Panc1 (cell line): ENCODE results near the gene MRFAP1L1.

ENCODE experiments used
- POLR2AphosphoS5 ChIP-seq: IDR thresholded peaks from 2 replicates; pipeline ENCODE4 v1.6.1; 2012; ENCODE audit warnings: mild to moderate bottlenecking, low read depth, low read length, moderate library complexity
- SIN3A ChIP-seq: IDR thresholded peaks from 2 replicates; pipeline ENCODE4 v1.6.1; 2012; ENCODE audit warnings: low read depth, mild to moderate bottlenecking, low read length, moderate library complexity, borderline replicate concordance; ENCODE audit not compliant: insufficient read depth
- TCF7L2 ChIP-seq: IDR thresholded peaks from 2 replicates; pipeline ENCODE4 v1.6.1; 2011; ENCODE audit warnings: mild to moderate bottlenecking, low read depth, low read length, inconsistent platforms
- TF ChIP-seq, protein P1 (sequence below): fragments of 450-650 bp; IDR thresholded peaks from 2 replicates; pipeline ENCODE4 v1.5.1; 2017; ENCODE audit warnings: mild to moderate bottlenecking
- TF ChIP-seq, protein P2 (sequence below), 2 experiments: IDR thresholded peaks; 2 replicates each; pipeline ENCODE4 v1.6.1; 2011 to 2012; ENCODE audit warnings: low read depth in 2 of 2, control low read depth in 1 of 2, low read length in 1 of 2, mild to moderate bottlenecking in 1 of 2, moderate library complexity in 1 of 2; ENCODE audit not compliant: insufficient read depth in 1 of 2

- TF ChIP-seq, protein P1, sequence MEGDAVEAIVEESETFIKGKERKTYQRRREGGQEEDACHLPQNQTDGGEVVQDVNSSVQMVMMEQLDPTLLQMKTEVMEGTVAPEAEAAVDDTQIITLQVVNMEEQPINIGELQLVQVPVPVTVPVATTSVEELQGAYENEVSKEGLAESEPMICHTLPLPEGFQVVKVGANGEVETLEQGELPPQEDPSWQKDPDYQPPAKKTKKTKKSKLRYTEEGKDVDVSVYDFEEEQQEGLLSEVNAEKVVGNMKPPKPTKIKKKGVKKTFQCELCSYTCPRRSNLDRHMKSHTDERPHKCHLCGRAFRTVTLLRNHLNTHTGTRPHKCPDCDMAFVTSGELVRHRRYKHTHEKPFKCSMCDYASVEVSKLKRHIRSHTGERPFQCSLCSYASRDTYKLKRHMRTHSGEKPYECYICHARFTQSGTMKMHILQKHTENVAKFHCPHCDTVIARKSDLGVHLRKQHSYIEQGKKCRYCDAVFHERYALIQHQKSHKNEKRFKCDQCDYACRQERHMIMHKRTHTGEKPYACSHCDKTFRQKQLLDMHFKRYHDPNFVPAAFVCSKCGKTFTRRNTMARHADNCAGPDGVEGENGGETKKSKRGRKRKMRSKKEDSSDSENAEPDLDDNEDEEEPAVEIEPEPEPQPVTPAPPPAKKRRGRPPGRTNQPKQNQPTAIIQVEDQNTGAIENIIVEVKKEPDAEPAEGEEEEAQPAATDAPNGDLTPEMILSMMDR: no peak
- TF ChIP-seq POLR2AphosphoS5: no peak
- TF ChIP-seq, protein P2, sequence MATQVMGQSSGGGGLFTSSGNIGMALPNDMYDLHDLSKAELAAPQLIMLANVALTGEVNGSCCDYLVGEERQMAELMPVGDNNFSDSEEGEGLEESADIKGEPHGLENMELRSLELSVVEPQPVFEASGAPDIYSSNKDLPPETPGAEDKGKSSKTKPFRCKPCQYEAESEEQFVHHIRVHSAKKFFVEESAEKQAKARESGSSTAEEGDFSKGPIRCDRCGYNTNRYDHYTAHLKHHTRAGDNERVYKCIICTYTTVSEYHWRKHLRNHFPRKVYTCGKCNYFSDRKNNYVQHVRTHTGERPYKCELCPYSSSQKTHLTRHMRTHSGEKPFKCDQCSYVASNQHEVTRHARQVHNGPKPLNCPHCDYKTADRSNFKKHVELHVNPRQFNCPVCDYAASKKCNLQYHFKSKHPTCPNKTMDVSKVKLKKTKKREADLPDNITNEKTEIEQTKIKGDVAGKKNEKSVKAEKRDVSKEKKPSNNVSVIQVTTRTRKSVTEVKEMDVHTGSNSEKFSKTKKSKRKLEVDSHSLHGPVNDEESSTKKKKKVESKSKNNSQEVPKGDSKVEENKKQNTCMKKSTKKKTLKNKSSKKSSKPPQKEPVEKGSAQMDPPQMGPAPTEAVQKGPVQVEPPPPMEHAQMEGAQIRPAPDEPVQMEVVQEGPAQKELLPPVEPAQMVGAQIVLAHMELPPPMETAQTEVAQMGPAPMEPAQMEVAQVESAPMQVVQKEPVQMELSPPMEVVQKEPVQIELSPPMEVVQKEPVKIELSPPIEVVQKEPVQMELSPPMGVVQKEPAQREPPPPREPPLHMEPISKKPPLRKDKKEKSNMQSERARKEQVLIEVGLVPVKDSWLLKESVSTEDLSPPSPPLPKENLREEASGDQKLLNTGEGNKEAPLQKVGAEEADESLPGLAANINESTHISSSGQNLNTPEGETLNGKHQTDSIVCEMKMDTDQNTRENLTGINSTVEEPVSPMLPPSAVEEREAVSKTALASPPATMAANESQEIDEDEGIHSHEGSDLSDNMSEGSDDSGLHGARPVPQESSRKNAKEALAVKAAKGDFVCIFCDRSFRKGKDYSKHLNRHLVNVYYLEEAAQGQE (IDR thresholded peaks at IDR 0.05; ENCODE audit: insufficient read depth in 1 of 2, low read depth in 2 of 2, low read length in 1 of 2): no peak
- TF ChIP-seq SIN3A: no peak
- no peak for TF ChIP-seq TCF7L2
Observed at GRCh38 chr4:6702761-6703160, 6.9 kb downstream of the MRFAP1L1 start.
